ENCODE data around the gene OTOS.

Gene OTOS

GRCh38 chr2:240106765-240107476 lies 33.5 kb downstream of the OTOS start:
- DNase-seq (ENCODE audit: extremely low spot score) = no peak
- TF ChIP-seq CTCF (IDR thresholded peaks at IDR 0.05; ENCODE audit: control extremely low read depth, extremely low read depth, low read depth, missing control alignments) = no peak
- CTCF ChIA-PET = no interaction called here
- POLR2A ChIA-PET = no interaction called here

GRCh38 chr2:240105982-240106381 lies 34.5 kb downstream of the OTOS start:
- DNase-seq (ENCODE audit: extremely low spot score) = no peak
- POLR2A ChIA-PET = no interaction called here
- CTCF ChIA-PET = interaction anchor here (1.6 kb wide), 1 partner anchor 45 kb away, joined by 4 read pairs; no protein-coding TSS in a partner anchor
- no peak for TF ChIP-seq CTCF (IDR thresholded peaks at IDR 0.05; ENCODE audit: control extremely low read depth, extremely low read depth, low read depth, missing control alignments)

- POLR2A ChIA-PET = no interaction called here
- no peak for DNase-seq (ENCODE audit: extremely low spot score)
- no peak for TF ChIP-seq CTCF (IDR thresholded peaks at IDR 0.05; ENCODE audit: control extremely low read depth, extremely low read depth, low read depth, missing control alignments)
- CTCF ChIA-PET = no interaction called here
These were observed 37.3 kb downstream of the OTOS start for GRCh38 chr2:240103136-240103535.

GRCh38 chr2:240098349-240098748 lies 42.1 kb downstream of the OTOS start:
- ChIA-PET CTCF (interaction anchor here (1.4 kb wide), 1 partner anchor 10 kb away, joined by 4 read pairs; no protein-coding TSS in a partner anchor), POLR2A (no interaction called here)
- no peak for TF ChIP-seq CTCF (IDR thresholded peaks at IDR 0.05; ENCODE audit: control extremely low read depth, extremely low read depth, low read depth, missing control alignments)
- DNase-seq (ENCODE audit: extremely low spot score) = no peak

GRCh38 chr2:240095556-240096523 lies 44.6 kb downstream of the OTOS start:
- POLR2A ChIA-PET = no interaction called here
- CTCF ChIA-PET = no interaction called here
- no peak for DNase-seq (ENCODE audit: extremely low spot score)
- no peak for TF ChIP-seq CTCF (IDR thresholded peaks at IDR 0.05; ENCODE audit: control extremely low read depth, extremely low read depth, low read depth, missing control alignments)

- no peak for DNase-seq (ENCODE audit: extremely low spot score)
- TF ChIP-seq CTCF (IDR thresholded peaks at IDR 0.05; ENCODE audit: control extremely low read depth, extremely low read depth, low read depth, missing control alignments) = no peak
- CTCF ChIA-PET = interaction anchor here (1.0 kb wide), 1 partner anchor 14 kb away, joined by 3 read pairs; no protein-coding TSS in a partner anchor
- POLR2A ChIA-PET = no interaction called here
These were observed 51.2 kb downstream of the OTOS start for GRCh38 chr2:240089306-240089705.
